Measurements from ENCODE around the gene USP12. TPM values are rescaled to one million over a fixed set of nuclear protein-coding genes. Genes with fewer than 3 reads are reported as not detected.

Gene USP12
- total RNA-seq, 4 donors from 2014 or later, result 26.2 to 39.0 (median 28.9) TPM

- no peak for TF ChIP-seq CTCF (IDR thresholded peaks at IDR 0.05; ENCODE audit: low read depth)
These were observed 11.6 kb downstream of the USP12 start for GRCh38 chr13:27159806-27160563.

GRCh38 chr13:27158335-27158734 lies 13.3 kb downstream of the USP12 start:
- no peak for TF ChIP-seq CTCF (IDR thresholded peaks at IDR 0.05; ENCODE audit: low read depth)

- TF ChIP-seq CTCF (IDR thresholded peaks at IDR 0.05; ENCODE audit: low read depth), result no peak
These were observed 19.6 kb downstream of the USP12 start for GRCh38 chr13:27151798-27152599.

- TF ChIP-seq CTCF (IDR thresholded peaks at IDR 0.05; ENCODE audit: low read depth), result no peak
These were observed 21.9 kb downstream of the USP12 start for GRCh38 chr13:27149702-27150101.

- no peak for TF ChIP-seq CTCF (IDR thresholded peaks at IDR 0.05; ENCODE audit: low read depth)
These were observed 22.7 kb downstream of the USP12 start for GRCh38 chr13:27148900-27149299.

GRCh38 chr13:27147530-27148170 lies 24.0 kb downstream of the USP12 start:
- TF ChIP-seq CTCF (IDR thresholded peaks at IDR 0.05; ENCODE audit: low read depth), result no peak

GRCh38 chr13:27141746-27142145 lies 29.9 kb downstream of the USP12 start:
- no peak for TF ChIP-seq CTCF (IDR thresholded peaks at IDR 0.05; ENCODE audit: low read depth)
